ENCODE measurements around the gene GATB. TPM values are rescaled to one million over a fixed set of nuclear protein-coding genes. Genes with fewer than 3 reads are reported as not detected.

GATB gene
- total RNA-seq, 2 experiments from 2014 or later, result 13.5 to 14.9 TPM

DNA sequence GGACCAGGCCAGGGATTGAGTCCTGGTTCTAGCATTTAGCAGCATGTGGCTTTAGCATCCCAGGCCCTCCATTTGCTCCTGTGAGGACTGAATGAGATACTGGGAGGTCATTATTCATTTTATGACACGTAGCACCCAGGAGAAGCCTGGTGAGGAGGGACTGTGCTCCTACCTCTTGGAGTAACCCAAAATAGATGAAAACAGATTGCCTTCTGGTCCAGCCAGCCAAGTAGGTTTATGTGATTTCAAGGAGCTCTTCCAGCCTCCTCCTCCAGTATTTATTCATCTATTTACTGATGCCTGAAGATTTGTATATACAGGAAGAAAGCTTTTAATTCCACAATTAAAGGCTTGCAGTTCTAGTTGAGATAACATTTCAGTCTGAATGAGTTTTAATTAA lies 109.3 kb downstream of the GATB start:
- Mint-ChIP-seq H3K27me3 (peaks cover 4% of the 10 kb centered on the region), H3K4me3 (no peak overlapping the region), H3K9me3 (no peaks in the 10 kb centered on the region), H3K27ac (no peak overlapping the region), H3K36me3 (no peaks in the 10 kb centered on the region), H3K4me1 (no peaks in the 10 kb centered on the region)
- POLR2A ChIA-PET, result no interaction called here
- ATAC-seq (ENCODE audit: low read depth), result no peak
- DNase-seq, result no peak

DNA sequence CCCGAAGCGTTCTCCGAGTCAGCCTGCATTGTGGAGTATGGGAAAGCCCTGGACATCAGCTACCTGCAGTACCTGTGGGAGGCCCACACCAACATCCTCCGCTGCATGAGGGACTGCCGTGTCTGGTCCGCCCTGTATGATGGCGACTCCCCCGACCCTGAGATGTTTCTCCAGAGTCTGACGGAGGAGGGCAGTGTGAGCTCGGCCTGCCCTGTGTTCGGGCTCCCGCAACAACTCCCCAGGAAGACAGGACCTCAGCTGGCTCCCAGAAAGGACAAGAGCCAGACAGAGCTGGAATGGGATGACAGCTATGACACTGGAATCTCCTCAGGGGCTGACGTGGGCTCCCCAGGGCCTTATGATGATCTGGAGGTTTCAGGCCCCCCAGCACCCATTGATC lies 111.3 kb downstream of the GATB start:
- Mint-ChIP-seq H3K4me3 (no peak overlapping the region), H3K4me1 (no peaks in the 10 kb centered on the region), H3K9me3 (no peaks in the 10 kb centered on the region), H3K27me3 (peaks cover 4% of the 10 kb centered on the region), H3K36me3 (no peaks in the 10 kb centered on the region), H3K27ac (no peak overlapping the region)
- no peak for DNase-seq
- ATAC-seq (ENCODE audit: low read depth), result no peak
- POLR2A ChIA-PET, result no interaction called here

DNA sequence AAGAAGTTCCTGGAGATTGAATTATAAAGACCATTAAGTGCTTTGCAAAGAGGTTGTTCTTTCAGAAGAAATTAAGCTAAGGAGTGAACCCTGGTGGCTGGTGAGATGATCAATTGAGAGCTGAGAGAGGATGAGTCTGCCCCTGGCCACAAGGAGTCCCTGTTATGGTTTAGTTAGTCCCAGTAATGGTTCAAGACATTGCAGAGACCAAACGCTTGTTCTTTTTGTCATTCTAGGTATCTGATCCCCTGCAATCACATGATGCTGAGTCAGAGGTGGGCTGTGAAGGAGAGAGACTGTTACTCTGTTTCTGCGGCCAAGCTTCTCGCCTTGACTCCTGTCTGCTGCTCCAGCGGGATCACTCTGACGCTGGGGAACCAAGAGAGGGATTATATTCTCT lies 114.5 kb downstream of the GATB start:
- Mint-ChIP-seq H3K4me3 (no peak overlapping the region), H3K27ac (no peak overlapping the region), H3K4me1 (no peaks in the 10 kb centered on the region), H3K27me3 (peaks cover 2% of the 10 kb centered on the region), H3K36me3 (no peaks in the 10 kb centered on the region), H3K9me3 (no peaks in the 10 kb centered on the region)
- DNase-seq (no peak), ATAC-seq (ENCODE audit: low read depth) (no peak)
- POLR2A ChIA-PET, result interaction anchor here (0.5 kb wide), 1 partner anchor 751 kb away, joined by 6 read pairs; no protein-coding TSS in a partner anchor

DNA sequence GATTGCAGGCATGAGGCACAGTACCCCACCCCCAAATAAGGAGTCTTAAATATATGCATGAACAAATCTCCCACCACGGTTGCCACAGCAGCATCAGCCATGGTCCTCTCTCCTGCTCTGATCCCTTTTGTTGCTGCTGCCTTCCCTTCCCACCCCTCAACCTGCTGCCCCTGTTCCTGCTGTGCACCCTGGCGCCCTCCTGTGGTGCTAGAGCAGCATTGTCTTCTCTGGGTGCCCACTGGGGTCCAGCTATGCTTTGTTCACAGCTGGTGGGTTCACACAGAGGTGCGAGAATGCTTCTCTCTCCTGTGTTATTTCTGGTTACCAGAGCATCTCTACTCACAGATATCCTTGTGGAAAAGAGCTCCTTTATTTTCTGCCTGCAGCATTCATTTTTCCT lies 116.2 kb downstream of the GATB start:
- ATAC-seq (ENCODE audit: low read depth) (no peak), DNase-seq (no peak)
- Mint-ChIP-seq H3K4me1 (no peaks in the 10 kb centered on the region), H3K9me3 (no peaks in the 10 kb centered on the region), H3K27me3 (no peaks in the 10 kb centered on the region), H3K27ac (no peak overlapping the region), H3K36me3 (no peaks in the 10 kb centered on the region), H3K4me3 (no peak overlapping the region)
- POLR2A ChIA-PET, result no interaction called here

DNA sequence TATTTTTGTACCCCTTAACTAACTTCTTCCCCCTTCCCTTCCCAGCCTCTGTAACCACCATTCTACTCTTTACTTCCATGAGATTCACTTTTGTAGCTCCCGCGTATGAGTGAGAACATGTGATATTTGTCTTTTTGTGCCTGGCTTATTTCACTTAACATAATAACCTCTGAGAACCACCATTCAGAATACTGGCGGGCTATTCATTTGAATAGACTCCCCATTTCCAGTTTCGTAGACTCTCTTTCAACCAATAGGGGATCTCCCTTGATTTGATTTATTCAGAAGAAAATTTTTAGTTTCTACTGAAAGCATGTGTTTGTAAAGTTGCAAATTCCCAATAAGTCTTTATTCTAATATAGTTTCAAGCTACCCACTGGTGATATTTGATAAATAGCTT lies 117.2 kb downstream of the GATB start:
- POLR2A ChIA-PET, result no interaction called here
- no peak for DNase-seq
- Mint-ChIP-seq H3K27me3 (no peaks in the 10 kb centered on the region), H3K36me3 (no peaks in the 10 kb centered on the region), H3K4me1 (no peaks in the 10 kb centered on the region), H3K27ac (no peak overlapping the region), H3K9me3 (no peaks in the 10 kb centered on the region), H3K4me3 (no peak overlapping the region)
- ATAC-seq (ENCODE audit: low read depth), result no peak

DNA sequence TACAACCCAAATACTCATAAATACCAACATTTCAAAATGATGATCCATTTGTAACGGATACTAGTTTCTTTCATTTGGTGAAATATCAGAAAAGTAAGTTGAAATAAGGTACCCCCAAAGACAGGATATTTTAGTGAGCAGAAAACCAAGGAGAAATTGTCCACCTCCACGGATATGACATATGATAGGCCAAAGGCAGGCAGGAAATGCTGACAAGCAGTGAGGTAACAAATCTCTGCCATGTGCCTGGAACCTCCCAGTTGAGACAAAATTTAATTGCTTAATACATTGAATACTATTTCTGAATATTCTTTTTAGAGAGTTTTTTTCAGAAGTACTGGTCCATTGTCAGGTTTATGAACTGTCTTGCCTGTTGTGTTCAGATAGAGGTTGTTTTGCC lies 118.8 kb downstream of the GATB start:
- Mint-ChIP-seq H3K4me3 (no peak overlapping the region), H3K4me1 (no peaks in the 10 kb centered on the region), H3K9me3 (no peaks in the 10 kb centered on the region), H3K36me3 (no peaks in the 10 kb centered on the region), H3K27ac (no peak overlapping the region), H3K27me3 (peaks cover 3% of the 10 kb centered on the region)
- POLR2A ChIA-PET, result no interaction called here
- ATAC-seq (ENCODE audit: low read depth) (no peak), DNase-seq (no peak)

DNA sequence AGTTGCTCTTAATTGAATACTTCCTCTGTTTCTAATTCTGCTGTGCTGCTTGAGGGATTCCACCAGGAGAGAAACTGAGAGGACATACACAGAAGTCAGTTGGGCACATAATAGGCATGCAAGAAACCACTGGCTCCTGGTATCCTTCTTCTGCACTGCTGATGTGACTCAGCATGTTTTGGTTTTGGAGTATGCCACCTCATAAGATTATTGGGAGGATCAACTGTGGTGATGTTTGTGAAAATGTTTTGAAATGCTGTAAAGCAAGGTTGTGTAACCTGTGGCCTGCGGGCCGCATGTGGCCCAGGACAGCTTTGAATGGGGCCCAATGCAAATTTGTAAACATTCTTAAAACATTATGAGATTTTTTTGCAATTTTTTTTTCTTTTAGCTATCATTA lies 119.6 kb downstream of the GATB start:
- no peak overlapping the region for H3K4me3 Mint-ChIP-seq
- no peak for ATAC-seq (ENCODE audit: low read depth)
- POLR2A ChIA-PET, result no interaction called here
- no peaks in the 10 kb centered on the region for H3K36me3 Mint-ChIP-seq
- H3K4me1 Mint-ChIP-seq, result no peaks in the 10 kb centered on the region
- H3K27ac Mint-ChIP-seq, result no peak overlapping the region
- H3K9me3 Mint-ChIP-seq, result no peaks in the 10 kb centered on the region
- H3K27me3 Mint-ChIP-seq, result peaks cover 7% of the 10 kb centered on the region
- no peak for DNase-seq

DNA sequence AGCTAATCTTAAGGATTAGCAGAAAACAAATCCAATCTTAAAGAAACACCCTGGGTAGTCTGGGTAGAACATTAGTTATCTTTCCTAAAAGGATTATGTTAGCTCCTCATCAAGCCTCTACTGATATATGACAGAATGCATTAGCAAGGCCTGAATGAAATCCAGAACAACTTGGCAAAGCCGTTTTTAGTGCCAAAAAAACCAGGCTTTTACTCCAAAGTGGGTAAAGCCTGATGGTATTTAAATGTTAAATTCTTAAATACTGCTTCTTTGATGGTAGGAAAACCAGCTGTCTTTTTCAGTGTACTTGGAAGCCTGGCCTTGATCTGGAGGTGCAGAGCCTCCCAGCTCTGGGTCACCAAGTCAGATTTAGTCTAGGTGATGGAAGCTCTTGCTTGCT lies 120.4 kb downstream of the GATB start:
- Mint-ChIP-seq H3K27me3 (peaks cover 12% of the 10 kb centered on the region), H3K9me3 (no peaks in the 10 kb centered on the region), H3K27ac (no peak overlapping the region), H3K36me3 (no peaks in the 10 kb centered on the region), H3K4me3 (no peak overlapping the region), H3K4me1 (no peaks in the 10 kb centered on the region)
- ATAC-seq (ENCODE audit: low read depth) (no peak), DNase-seq (no peak)
- POLR2A ChIA-PET, result no interaction called here

DNA sequence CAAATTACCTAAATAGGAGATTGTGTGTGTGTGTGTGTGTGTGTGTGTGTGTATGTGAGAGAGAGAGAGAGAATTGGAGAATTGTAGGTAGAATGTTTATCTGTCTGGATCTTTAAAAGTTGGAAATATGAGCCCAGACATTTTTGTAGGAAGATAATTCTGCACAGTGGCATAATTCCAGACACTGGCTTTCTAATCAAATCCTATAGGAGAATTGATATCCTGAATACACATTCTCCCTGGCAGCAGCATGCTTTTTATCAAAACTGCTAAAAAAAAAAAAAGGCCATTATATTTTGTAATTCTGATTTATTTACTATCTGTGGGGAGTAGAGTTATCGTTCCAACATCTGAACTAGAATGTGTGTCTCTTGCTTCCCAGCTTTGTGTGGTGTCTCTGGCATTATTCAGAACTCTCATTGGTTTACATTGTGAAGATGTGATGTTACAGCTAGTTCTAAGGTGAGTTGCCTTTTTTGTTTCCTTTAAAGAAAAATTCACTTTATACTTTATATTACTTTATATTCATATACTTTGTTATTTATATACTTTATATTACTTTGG lies 122.4 kb downstream of the GATB start:
- Mint-ChIP-seq H3K4me3 (no peak overlapping the region), H3K27ac (no peak overlapping the region)
- POLR2A ChIA-PET, result no interaction called here

DNA sequence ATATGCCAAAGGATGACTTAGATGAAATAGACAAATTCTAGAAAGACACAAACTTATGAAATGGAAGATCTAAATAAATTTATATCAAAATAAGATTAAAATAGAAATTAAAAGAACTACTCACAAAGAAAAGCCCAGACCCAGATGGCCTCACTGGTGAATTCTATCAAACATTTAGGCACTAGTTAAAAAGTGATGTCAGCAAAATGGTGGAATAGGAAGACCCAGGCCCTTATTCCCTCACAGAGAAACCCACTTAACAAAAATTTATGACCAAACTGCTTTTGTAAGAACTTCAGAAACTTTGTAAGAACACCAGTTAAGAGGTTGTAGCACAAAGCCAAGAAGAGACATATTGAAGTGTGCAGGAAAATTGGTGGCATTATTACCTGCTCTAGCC lies 129.5 kb downstream of the GATB start:
- peaks cover 4% of the 10 kb centered on the region for H3K4me1 Mint-ChIP-seq
- peaks cover 40% of the 10 kb centered on the region for H3K27me3 Mint-ChIP-seq
- DNase-seq, result no peak
- no peak overlapping the region for H3K4me3 Mint-ChIP-seq
- ATAC-seq (ENCODE audit: low read depth), result no peak
- no peak overlapping the region for H3K27ac Mint-ChIP-seq
- H3K36me3 Mint-ChIP-seq, result no peaks in the 10 kb centered on the region
- POLR2A ChIA-PET, result no interaction called here
- no peaks in the 10 kb centered on the region for H3K9me3 Mint-ChIP-seq

More for the DNA sequence above, 122.4 kb downstream of the GATB start:
- DNase-seq (no peak), ATAC-seq (ENCODE audit: low read depth) (no peak)
- Mint-ChIP-seq H3K4me1 (no peaks in the 10 kb centered on the region), H3K36me3 (no peaks in the 10 kb centered on the region), H3K27me3 (peaks cover 23% of the 10 kb centered on the region), H3K9me3 (no peaks in the 10 kb centered on the region)

DNA sequence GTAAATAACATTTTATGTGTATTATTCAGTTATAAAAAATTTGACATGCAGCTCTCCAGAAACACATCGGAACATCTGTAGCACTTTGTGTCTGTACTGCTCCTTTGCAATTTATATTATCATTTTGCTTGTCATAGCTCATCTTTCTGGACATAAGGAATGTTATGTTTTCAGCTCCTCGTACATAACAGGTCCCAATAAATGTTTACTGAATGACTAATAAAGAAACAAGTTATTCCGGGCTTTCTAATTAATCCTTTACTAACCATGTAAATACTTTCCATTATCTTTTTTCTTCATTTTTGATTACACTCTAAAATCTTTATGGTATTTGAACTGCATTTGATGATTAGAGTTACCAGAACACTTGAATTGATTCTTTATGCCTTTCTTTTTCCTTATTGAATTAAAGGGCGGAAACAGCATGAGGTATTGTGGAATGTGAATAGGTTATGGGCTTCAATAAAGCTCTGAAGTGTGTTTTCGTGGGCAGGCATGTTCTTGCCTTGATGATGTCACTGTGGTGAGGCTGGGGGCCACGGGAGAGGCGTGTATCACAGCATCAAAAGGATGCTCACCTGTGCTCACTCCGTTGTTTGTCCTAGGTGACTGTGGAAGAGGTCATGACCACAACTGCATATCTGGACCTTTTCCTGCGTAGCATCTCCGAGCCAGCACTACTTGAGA lies 131.6 kb downstream of the GATB start:
- Mint-ChIP-seq H3K9me3 (no peaks in the 10 kb centered on the region), H3K36me3 (no peaks in the 10 kb centered on the region), H3K27me3 (peaks cover 31% of the 10 kb centered on the region), H3K4me3 (no peak overlapping the region), H3K4me1 (peaks cover 4% of the 10 kb centered on the region), H3K27ac (no peak overlapping the region)
- DNase-seq, result no peak
- POLR2A ChIA-PET, result no interaction called here
- ATAC-seq (ENCODE audit: low read depth), result no peak

DNA sequence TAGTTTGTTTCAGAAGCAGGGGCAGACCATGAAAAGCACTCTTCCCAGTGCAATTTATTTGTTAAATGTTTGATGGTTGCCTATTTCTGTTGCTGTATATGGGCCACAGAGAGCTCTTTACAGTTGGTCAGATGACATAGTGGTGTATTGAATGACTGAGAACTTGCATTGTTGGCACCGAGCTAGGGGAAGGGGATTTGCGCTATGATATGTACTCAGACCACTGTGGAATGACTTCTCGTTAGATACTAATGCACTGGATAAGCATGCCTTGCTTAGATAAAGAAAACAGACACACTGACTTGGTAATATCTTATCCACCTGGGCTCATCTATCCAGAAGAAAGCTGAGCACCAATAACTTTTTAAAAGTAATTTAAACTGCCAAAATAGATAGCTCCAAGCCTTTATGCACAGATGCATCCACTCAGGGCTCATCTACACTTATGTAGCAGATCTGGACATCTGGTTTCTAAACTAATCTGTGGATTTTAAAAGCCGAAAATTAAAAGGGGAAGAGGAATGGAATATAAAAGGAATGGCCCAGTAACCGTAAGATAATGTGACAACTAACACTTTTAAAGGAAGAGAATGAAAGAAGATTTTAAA lies 132.7 kb downstream of the GATB start:
- POLR2A ChIA-PET, result no interaction called here

DNA sequence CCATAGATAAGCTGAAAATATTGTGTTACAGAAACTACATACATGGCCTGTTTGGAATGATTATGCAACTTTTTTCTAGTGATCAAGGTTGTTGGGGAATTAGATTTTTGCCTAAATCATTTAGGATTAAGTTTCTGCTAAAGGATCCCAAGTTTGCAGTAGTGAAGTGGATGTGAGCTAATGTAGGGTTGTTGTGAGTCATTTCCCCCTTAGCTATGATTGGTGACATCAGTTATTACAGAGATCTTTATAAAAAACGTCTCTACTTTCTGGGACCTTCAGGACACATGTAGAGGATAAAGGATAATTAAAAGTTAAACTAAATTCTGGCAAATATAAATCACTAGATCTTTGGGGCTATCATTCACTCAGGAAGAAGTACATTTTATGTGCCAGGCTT lies 133.3 kb downstream of the GATB start:
- peaks cover 29% of the 10 kb centered on the region for H3K27me3 Mint-ChIP-seq
- H3K9me3 Mint-ChIP-seq, result no peaks in the 10 kb centered on the region
- no peaks in the 10 kb centered on the region for H3K36me3 Mint-ChIP-seq
- ATAC-seq (ENCODE audit: low read depth) (no peak), DNase-seq (no peak)
- POLR2A ChIA-PET, result interaction anchor here (0.5 kb wide), 1 partner anchor 695 kb away, joined by 3 read pairs; no protein-coding TSS in a partner anchor
- peaks cover 1% of the 10 kb centered on the region for H3K4me1 Mint-ChIP-seq
- H3K4me3 Mint-ChIP-seq, result no peak overlapping the region
- no peak overlapping the region for H3K27ac Mint-ChIP-seq

More for the DNA sequence above, 132.7 kb downstream of the GATB start:
- Mint-ChIP-seq H3K4me3 (no peak overlapping the region), H3K4me1 (peaks cover 4% of the 10 kb centered on the region), H3K9me3 (no peaks in the 10 kb centered on the region), H3K27ac (no peak overlapping the region), H3K27me3 (peaks cover 33% of the 10 kb centered on the region), H3K36me3 (no peaks in the 10 kb centered on the region)
- ATAC-seq (ENCODE audit: low read depth), result no peak
- no peak for DNase-seq

DNA sequence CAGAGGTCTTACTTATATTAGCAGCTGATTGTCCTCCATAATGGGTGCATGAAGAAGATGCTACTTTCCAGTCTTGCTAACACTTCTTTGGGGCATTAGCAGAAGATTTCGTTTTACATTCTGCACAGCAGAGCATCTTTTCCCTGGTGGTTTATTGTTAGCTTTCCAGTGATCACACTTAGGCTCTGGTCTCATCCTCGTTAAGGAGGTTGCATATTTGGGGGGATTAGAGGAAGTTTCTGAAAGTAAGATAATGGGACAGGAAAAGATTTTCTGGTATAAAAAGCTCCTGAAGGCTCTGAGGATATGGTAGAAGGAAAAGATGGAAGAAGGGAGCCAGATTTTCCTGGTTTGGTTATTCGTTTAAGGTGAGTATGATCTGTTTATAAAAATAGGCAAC lies 134.1 kb downstream of the GATB start:
- H3K4me3 Mint-ChIP-seq, result no peak overlapping the region
- peaks cover 30% of the 10 kb centered on the region for H3K27me3 Mint-ChIP-seq
- H3K4me1 Mint-ChIP-seq, result no peaks in the 10 kb centered on the region
- no peaks in the 10 kb centered on the region for H3K36me3 Mint-ChIP-seq
- POLR2A ChIA-PET, result no interaction called here
- H3K9me3 Mint-ChIP-seq, result no peaks in the 10 kb centered on the region
- ATAC-seq (ENCODE audit: low read depth), result no peak
- no peak overlapping the region for H3K27ac Mint-ChIP-seq
- DNase-seq, result no peak

Data from activated naive CD8-positive, alpha-beta T cell treated with anti-CD3 and anti-CD28 coated beads, Interleukin-2, amount 10 ng/mL, durations not matched to agents 7 days and 5 days (primary cell).